COLO668 (cell line): ENCODE measurements around the gene BOC.
"Not testable (repeated sequence)": the region's sequence is repeated elsewhere in the genome, so short reads cannot be mapped to it uniquely, and the experiment has no call there.

Source experiments
- DNase-seq: peaks from one replicate; lab custom pipeline; 2025; ENCODE audit not compliant: unreplicated experiment; lab: John Stamatoyannopoulos, UW

The BOC gene

GRCh38 chr3:113211330-113212149 lies at the start of gene BOC:
Gene BOC (plus strand): TSS chr3:113211557. CDS start chr3:113249803, 38,246 bp downstream.
- DNase-seq: peak; percentile 49

- DNase-seq: no peak
These were observed 49.7 kb upstream of the BOC start for GRCh38 chr3:113161661-113162060.

- no peak for DNase-seq
These were observed 48.2 kb upstream of the BOC start for GRCh38 chr3:113163152-113163551.

- DNase-seq: no peak
These were observed 45.5 kb upstream of the BOC start for GRCh38 chr3:113165841-113166240.

GRCh38 chr3:113166357-113166718 lies 45.0 kb upstream of the BOC start:
- DNase-seq: no peak

- no peak for DNase-seq
These were observed 44.5 kb upstream of the BOC start for GRCh38 chr3:113166719-113167492.

- no peak for DNase-seq
These were observed 43.2 kb upstream of the BOC start for GRCh38 chr3:113167825-113168801.

GRCh38 chr3:113169891-113170452 lies 41.4 kb upstream of the BOC start:
- no peak for DNase-seq

- no peak for DNase-seq
These were observed 40.6 kb upstream of the BOC start for GRCh38 chr3:113170771-113171170.

GRCh38 chr3:113171675-113172300 lies 39.6 kb upstream of the BOC start:
- DNase-seq: not testable (repeated sequence)

GRCh38 chr3:113173102-113173501 lies 38.3 kb upstream of the BOC start:
- DNase-seq: no peak

- DNase-seq: no peak
These were observed 37.1 kb upstream of the BOC start for GRCh38 chr3:113174304-113174703.

GRCh38 chr3:113174801-113175485 lies 36.4 kb upstream of the BOC start:
- no peak for DNase-seq

GRCh38 chr3:113177526-113177925 lies 33.8 kb upstream of the BOC start:
- no peak for DNase-seq

GRCh38 chr3:113179235-113179824 lies 32.0 kb upstream of the BOC start:
- no peak for DNase-seq

- no peak for DNase-seq
These were observed 27.4 kb upstream of the BOC start for GRCh38 chr3:113183748-113184661.

GRCh38 chr3:113185194-113185835 lies 26.0 kb upstream of the BOC start:
- DNase-seq: no peak

- no peak for DNase-seq
These were observed 24.8 kb upstream of the BOC start for GRCh38 chr3:113186566-113186965.
